Measurements from ENCODE around the gene SPSB4.

DNA sequence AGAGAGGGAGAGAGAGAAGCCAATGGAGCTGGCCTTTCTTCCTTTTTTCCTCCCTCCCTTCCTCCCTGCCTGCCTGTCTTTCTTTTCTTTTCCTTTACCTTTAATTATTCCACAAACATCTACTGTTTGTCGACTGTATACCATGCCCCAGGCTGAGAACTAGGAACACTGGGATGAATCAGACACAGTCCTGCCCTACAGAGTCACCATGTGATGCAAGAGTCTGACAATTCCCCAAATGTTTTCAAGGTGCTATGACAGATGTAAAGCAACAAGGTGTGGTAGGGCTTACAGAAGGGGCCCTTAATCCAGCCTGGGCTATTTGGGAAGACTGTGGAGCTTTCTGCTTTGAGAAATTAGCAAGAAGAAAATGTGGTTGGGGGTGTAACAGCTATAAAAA lies 4.0 kb upstream of the SPSB4 start:
- TF ChIP-seq TAF1 (IDR thresholded peaks at IDR 0.05; ENCODE audit: borderline replicate concordance, low read depth, low read length) (no peak), POLR2A (IDR thresholded peaks at IDR 0.05; ENCODE audit: low read depth, low read length) (no peak), POLR2AphosphoS5 (IDR thresholded peaks at IDR 0.05; ENCODE audit: low read depth, low read length) (no peak)
